Smooth muscle cell (in vitro differentiated cells): ENCODE results near the gene TWF1. TPM values are rescaled to one million over a fixed set of nuclear protein-coding genes. Genes with fewer than 3 reads are reported as not detected.

ENCODE experiments used
- DNase-seq: peaks from one replicate; lab custom pipeline; 2025; ENCODE audit not compliant: unreplicated experiment; lab: John Stamatoyannopoulos, UW
- H2AFZ ChIP-seq: fragments of 200-600 bp; sonication (generic); 2 replicates; pipeline ENCODE4 v1.6.0; 2016; ENCODE audit warnings: antibody characterized with exemption, low read depth, mild to moderate bottlenecking
- H3F3A ChIP-seq: fragments of 200-600 bp; sonication (generic); 2 replicates; pipeline ENCODE4 v1.6.0; 2017; ENCODE audit warnings: antibody characterized with exemption, low read depth
- H3K27ac ChIP-seq: fragments of 200-600 bp; sonication (generic); 2 replicates; pipeline ENCODE4 v1.5.1; 2016; ENCODE audit warnings: low read depth, mild to moderate bottlenecking
- H3K27me3 ChIP-seq: fragments of 200-600 bp; sonication (generic); 2 replicates; pipeline ENCODE4 v1.6.1; 2016; ENCODE audit warnings: low read depth, mild to moderate bottlenecking
- H3K36me3 ChIP-seq: fragments of 200-600 bp; sonication (generic); 2 replicates; pipeline ENCODE4 v1.5.1; 2016; ENCODE audit warnings: low read depth
- H3K4me1 ChIP-seq: fragments of 200-600 bp; sonication (generic); 2 replicates; pipeline ENCODE4 v1.5.1; 2016; ENCODE audit warnings: low read depth
- H3K4me2 ChIP-seq: fragments of 200-600 bp; sonication (generic); 2 replicates; pipeline ENCODE4 v1.6.0; 2016; ENCODE audit warnings: mild to moderate bottlenecking
- H3K4me3 ChIP-seq: fragments of 200-600 bp; sonication (generic); 2 replicates; pipeline ENCODE4 v1.5.1; 2016; ENCODE audit warnings: mild to moderate bottlenecking
- H3K79me2 ChIP-seq: fragments of 200-600 bp; sonication (generic); 2 replicates; pipeline ENCODE4 v1.6.0; 2016; ENCODE audit warnings: low read depth, mild to moderate bottlenecking
- H3K9ac ChIP-seq: fragments of 200-600 bp; sonication (generic); 2 replicates; pipeline ENCODE4 v1.6.0; 2016; ENCODE audit warnings: low read depth
- H3K9me3 ChIP-seq: fragments of 200-600 bp; sonication (generic); replicated peaks from 2 replicates; pipeline ENCODE4 v1.5.1; 2016; ENCODE audit warnings: low read depth
- H4K20me1 ChIP-seq: fragments of 200-600 bp; sonication (generic); 2 replicates; pipeline ENCODE4 v1.6.0; 2016; ENCODE audit warnings: low read depth
- CTCF ChIP-seq: fragments of 200-600 bp; sonication (generic); IDR thresholded peaks from 2 replicates; pipeline ENCODE4 v1.5.1; 2017; ENCODE audit warnings: borderline replicate concordance, mild to moderate bottlenecking, antibody characterized with exemption; ENCODE audit not compliant: insufficient read depth, poor library complexity, severe bottlenecking
- WGBS: methylation state at CpG from one replicate; pipeline ENCODE4 v1.1.7; 2016; ENCODE audit warnings: low lambda C conversion rate; 5-methylcytosine and 5-hydroxymethylcytosine counted together
- polyA plus RNA-seq: library from polyadenylated mRNA; unstranded; fragments of >200 nt; fragmentation: Nextera tagmentation; extraction: Ambion mirVana; gene quantifications from 2 replicates; pipeline ENCODE4 v1.2.1, GENCODE V29; 2016
- total RNA-seq: library from RNA; depleted of rRNA; stranded (reverse); fragments of >200 nt; gene quantifications from 2 replicates; pipeline ENCODE4 v1.2.3, GENCODE V29; 2014

The TWF1 gene
- total and polyA plus RNA-seq, 2 experiments from 2014 or later, result 51.8 to 136 TPM

- no peaks in the 10 kb centered on the region for H3K27me3 ChIP-seq
- peaks cover 4% of the 10 kb centered on the region for H3K36me3 ChIP-seq
- no peak overlapping the region for H3K9ac ChIP-seq
- no peaks in the 10 kb centered on the region for H3F3A ChIP-seq
- H2AFZ ChIP-seq, result no peak overlapping the region
- no peak overlapping the region for H3K4me2 ChIP-seq
- H3K4me1 ChIP-seq, result no peaks in the 10 kb centered on the region
- H3K9me3 ChIP-seq, result no peaks in the 10 kb centered on the region
- no peak for TF ChIP-seq CTCF
- H3K4me3 ChIP-seq, result no peak overlapping the region
- no peaks in the 10 kb centered on the region for H4K20me1 ChIP-seq
- H3K27ac ChIP-seq, result no peak overlapping the region
- WGBS, result 84% methylated on average over 1 of the region's 1 CpG
- no peak for DNase-seq
- peaks cover 21% of the 10 kb centered on the region for H3K79me2 ChIP-seq
Measured at GRCh38 chr12:43842259-43842658, 36.1 kb upstream of the TWF1 start.

- Histone ChIP-seq H3K4me3 (no peak overlapping the region), H3K4me1 (no peaks in the 10 kb centered on the region), H3K27me3 (no peaks in the 10 kb centered on the region), H3K79me2 (peaks cover 28% of the 10 kb centered on the region), H3K27ac (no peak overlapping the region), H3F3A (peaks cover under 1% of the 10 kb centered on the region), H3K36me3 (peaks cover 4% of the 10 kb centered on the region), H4K20me1 (no peaks in the 10 kb centered on the region), H3K9ac (no peak overlapping the region), H2AFZ (no peak overlapping the region), H3K9me3 (no peaks in the 10 kb centered on the region), H3K4me2 (no peak overlapping the region)
- TF ChIP-seq CTCF, result no peak
- 93% methylated on average over 3 of the region's 3 CpGs for WGBS
- no peak for DNase-seq
Measured at GRCh38 chr12:43841253-43841652, 35.1 kb upstream of the TWF1 start.

GRCh38 chr12:43840338-43840737 lies 34.2 kb upstream of the TWF1 start:
- Histone ChIP-seq H3K4me2 (no peak overlapping the region), H3K9me3 (no peaks in the 10 kb centered on the region), H3K9ac (no peak overlapping the region), H3K79me2 (peaks cover 28% of the 10 kb centered on the region), H3K27ac (no peak overlapping the region), H3K4me1 (no peaks in the 10 kb centered on the region), H3K36me3 (no peaks in the 10 kb centered on the region), H3F3A (peaks cover 4% of the 10 kb centered on the region), H2AFZ (no peak overlapping the region), H4K20me1 (no peaks in the 10 kb centered on the region), H3K4me3 (no peak overlapping the region), H3K27me3 (no peaks in the 10 kb centered on the region)
- TF ChIP-seq CTCF, result no peak
- WGBS, result 89% methylated on average over 4 of the region's 4 CpGs
- no peak for DNase-seq

- Histone ChIP-seq H3K4me1 (no peaks in the 10 kb centered on the region), H3K9me3 (no peaks in the 10 kb centered on the region), H3K36me3 (no peaks in the 10 kb centered on the region), H3K4me3 (peak overlapping the region; percentile 88), H3K27ac (peak overlapping the region; percentile 87), H3K27me3 (no peaks in the 10 kb centered on the region), H3K4me2 (peak overlapping the region; percentile 89), H4K20me1 (no peaks in the 10 kb centered on the region), H3K9ac (peak overlapping the region; percentile 92), H3F3A (peaks cover 4% of the 10 kb centered on the region), H3K79me2 (peaks cover 28% of the 10 kb centered on the region), H2AFZ (peak overlapping the region; percentile 93)
- 3% methylated on average over 8 of the region's 8 CpGs for WGBS
- no peak for TF ChIP-seq CTCF
- no peak for DNase-seq
Measured at GRCh38 chr12:43836475-43836989, 30.4 kb upstream of the TWF1 start.
